IMR-90 (cell line): ENCODE results near the gene ZMIZ1. TPM values are rescaled to one million over a fixed set of nuclear protein-coding genes. Genes with fewer than 3 reads are reported as not detected.

Experiments used
- CTCF ChIP-seq: conservative IDR thresholded peaks from 2 replicates; pipeline ENCODE4 v1.5.1; 2012; ENCODE audit warnings: mild to moderate bottlenecking, low read depth, low read length, improper control_type of control experiment
- polyA plus RNA-seq, 3 experiments: library from polyadenylated mRNA; depleted of rRNA; stranded (reverse); fragments of >200 nt; gene quantifications; 2 replicates each; pipeline ENCODE4 v1.2.3, GENCODE V29; 2012; ENCODE audit warnings: low replicate concordance in 1 of 3
- total RNA-seq: library from RNA; depleted of rRNA; stranded (reverse); fragments of >200 nt; gene quantifications from 2 replicates; pipeline ENCODE4 v1.2.3, GENCODE V29; 2012

ZMIZ1 gene
- total and polyA plus RNA-seq, 2 of the 4 experiments (the other 2 are of a cell fraction), result 6.6 to 48.7 TPM

GRCh38 chr10:79084012-79084971 lies 15.5 kb downstream of the ZMIZ1 start (continued):
- no peak for TF ChIP-seq CTCF
